Measurements from ENCODE around the gene AMDHD2.

- TF ChIP-seq POLR2A (IDR thresholded peaks at IDR 0.05; ENCODE audit: low read depth) (no peak), CTCF (IDR thresholded peaks at IDR 0.05) (no peak), POLR2AphosphoS5 (IDR thresholded peaks at IDR 0.05) (no peak), EP300 (IDR thresholded peaks at IDR 0.05) (no peak)
Observed at GRCh38 chr16:2518823-2519710, 1.1 kb upstream of the AMDHD2 start.
